ENCODE measurements around the gene WASF2. TPM values are rescaled to one million over a fixed set of nuclear protein-coding genes. Genes with fewer than 3 reads are reported as not detected.

WASF2 gene
- total RNA-seq, 1 donor from 2014 or later = 51.2 TPM

DNA sequence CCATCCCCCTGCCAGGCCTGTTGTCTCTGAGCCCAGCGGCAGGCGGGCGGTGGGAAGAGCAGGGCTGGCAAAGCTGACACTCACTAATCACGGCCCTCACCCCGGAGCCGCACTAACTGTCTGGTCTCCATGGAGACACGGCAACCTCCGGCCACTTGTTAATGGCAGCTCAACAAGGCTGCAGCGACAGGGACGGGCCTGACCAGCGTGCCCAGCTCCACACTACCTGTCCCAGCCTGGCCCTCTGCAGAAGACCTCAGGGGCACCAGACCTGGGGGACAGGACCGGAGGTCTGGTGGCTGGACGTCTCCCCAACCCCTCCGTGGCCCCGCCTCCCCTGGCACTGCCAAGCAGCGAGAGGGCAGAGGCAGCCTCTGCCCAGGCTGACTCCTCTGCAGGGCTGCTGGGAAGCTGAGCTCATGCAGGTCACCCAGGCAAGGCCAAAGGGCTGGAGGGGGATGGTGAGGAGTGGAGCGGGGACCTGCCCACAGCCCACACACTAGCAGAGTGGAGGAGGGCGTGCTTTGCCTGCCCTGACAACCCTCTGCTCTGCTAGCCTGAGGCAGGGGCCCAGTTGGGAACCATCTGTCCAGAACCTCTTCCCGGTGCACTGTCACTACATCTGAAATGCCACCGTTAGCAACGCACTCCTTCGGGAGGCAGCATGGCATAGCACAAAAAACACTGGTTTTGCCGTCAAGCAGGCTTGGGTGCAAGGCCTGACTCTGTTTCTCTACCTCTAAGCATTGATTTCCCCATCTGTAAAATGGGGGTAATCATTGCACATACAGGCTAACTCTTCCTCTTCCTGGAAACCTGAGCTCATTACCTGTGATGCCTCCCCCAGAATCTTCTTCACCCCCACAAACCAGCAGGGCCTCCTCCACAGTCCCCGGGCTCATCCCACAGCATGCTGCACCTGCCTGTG lies 29.6 kb upstream of the WASF2 start:
- Histone ChIP-seq H3K4me1 (peaks cover 94% of the 10 kb centered on the region), H3K27me3 (ENCODE audit: low read depth) (no peaks in the 10 kb centered on the region), H3K4me3 (peak overlapping the region; percentile 37), H3K27ac (replicated peaks) (peak overlapping the region; percentile 94), H3K36me3 (no peaks in the 10 kb centered on the region), H3K9me3 (replicated peaks) (no peaks in the 10 kb centered on the region)
- intact Hi-C loops (cut with micrococcal nuclease) = no loop called here
- DNase-seq = peak; percentile 51
- TF ChIP-seq, protein P1, sequence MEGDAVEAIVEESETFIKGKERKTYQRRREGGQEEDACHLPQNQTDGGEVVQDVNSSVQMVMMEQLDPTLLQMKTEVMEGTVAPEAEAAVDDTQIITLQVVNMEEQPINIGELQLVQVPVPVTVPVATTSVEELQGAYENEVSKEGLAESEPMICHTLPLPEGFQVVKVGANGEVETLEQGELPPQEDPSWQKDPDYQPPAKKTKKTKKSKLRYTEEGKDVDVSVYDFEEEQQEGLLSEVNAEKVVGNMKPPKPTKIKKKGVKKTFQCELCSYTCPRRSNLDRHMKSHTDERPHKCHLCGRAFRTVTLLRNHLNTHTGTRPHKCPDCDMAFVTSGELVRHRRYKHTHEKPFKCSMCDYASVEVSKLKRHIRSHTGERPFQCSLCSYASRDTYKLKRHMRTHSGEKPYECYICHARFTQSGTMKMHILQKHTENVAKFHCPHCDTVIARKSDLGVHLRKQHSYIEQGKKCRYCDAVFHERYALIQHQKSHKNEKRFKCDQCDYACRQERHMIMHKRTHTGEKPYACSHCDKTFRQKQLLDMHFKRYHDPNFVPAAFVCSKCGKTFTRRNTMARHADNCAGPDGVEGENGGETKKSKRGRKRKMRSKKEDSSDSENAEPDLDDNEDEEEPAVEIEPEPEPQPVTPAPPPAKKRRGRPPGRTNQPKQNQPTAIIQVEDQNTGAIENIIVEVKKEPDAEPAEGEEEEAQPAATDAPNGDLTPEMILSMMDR (IDR thresholded peaks at IDR 0.05; ENCODE audit: borderline replicate concordance) = no peak

DNA sequence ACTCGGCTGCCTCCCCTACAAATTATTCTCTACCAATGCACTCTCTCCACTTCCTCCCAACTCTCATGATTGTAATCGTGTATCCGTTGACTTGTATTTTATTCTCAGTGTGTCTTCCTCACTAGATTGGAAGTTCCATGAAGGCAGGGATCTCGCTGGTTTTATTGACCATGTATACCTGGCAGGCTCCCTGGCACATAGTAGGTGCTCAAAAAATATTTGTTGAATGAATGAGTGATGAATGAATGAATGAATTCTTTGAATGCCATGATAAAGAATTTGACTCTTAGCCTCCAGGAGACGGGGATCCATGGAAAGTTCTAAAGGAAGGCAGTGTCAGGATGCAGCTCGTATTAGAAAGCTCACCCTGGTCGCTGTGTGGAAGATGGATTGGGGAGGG lies 28.8 kb upstream of the WASF2 start:
- DNase-seq = no peak
- intact Hi-C loops (cut with micrococcal nuclease) = no loop called here
- Histone ChIP-seq H3K9me3 (replicated peaks) (no peaks in the 10 kb centered on the region), H3K36me3 (no peaks in the 10 kb centered on the region), H3K27ac (replicated peaks) (peak overlapping the region; percentile 94), H3K27me3 (ENCODE audit: low read depth) (no peaks in the 10 kb centered on the region), H3K4me3 (no peak overlapping the region), H3K4me1 (peaks cover 94% of the 10 kb centered on the region)
- TF ChIP-seq, protein P1 (IDR thresholded peaks at IDR 0.05; ENCODE audit: borderline replicate concordance) = no peak

DNA sequence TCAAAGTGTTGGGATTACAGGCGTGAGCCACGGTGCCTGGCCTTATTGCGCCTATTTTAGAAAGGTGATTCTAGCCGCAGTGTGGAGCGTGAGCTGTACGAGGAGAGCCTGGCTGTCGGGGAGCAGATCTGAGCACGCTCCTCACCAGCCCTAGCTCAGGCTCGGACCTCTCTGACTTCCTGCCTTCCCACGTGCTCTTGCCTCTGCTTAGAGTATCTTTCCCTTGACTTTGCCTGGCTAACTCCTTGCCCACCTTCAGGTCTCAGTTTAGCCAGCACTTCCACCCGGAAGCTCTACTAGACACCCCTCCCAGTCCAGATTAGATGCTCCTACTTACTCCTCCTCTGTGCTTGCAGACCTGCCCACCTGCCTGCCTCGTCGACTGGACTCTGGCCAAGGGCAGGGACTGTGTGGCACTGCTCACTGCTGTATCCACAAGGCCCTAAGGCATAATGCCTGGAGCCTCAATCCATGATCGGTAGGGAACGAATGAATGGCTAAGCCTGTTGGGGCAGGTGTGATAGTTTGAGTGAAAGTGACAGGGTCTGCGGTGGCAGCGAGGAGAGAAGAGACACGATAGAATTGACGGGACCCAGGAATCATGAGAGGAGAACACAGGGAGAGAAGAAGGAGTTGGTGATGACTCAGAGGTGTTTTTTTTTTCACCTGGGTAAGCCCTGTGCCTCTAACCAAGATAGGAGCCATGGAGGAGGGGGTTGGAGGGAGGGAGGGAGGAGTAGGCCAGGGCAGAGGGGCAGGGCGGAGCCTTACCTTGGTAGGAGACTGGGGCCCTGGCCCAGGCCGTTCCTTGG lies 28.1 kb upstream of the WASF2 start:
- no peaks in the 10 kb centered on the region for H3K27me3 ChIP-seq (ENCODE audit: low read depth)
- H3K9me3 ChIP-seq (replicated peaks) = no peaks in the 10 kb centered on the region
- no peak for DNase-seq
- H3K4me1 ChIP-seq = peaks cover 94% of the 10 kb centered on the region
- intact Hi-C loops (cut with micrococcal nuclease) = no loop called here
- TF ChIP-seq, protein P1 (IDR thresholded peaks at IDR 0.05; ENCODE audit: borderline replicate concordance) = no peak
- peak overlapping the region; percentile 72 for H3K27ac ChIP-seq (replicated peaks)
- H3K4me3 ChIP-seq = no peak overlapping the region
- no peaks in the 10 kb centered on the region for H3K36me3 ChIP-seq

DNA sequence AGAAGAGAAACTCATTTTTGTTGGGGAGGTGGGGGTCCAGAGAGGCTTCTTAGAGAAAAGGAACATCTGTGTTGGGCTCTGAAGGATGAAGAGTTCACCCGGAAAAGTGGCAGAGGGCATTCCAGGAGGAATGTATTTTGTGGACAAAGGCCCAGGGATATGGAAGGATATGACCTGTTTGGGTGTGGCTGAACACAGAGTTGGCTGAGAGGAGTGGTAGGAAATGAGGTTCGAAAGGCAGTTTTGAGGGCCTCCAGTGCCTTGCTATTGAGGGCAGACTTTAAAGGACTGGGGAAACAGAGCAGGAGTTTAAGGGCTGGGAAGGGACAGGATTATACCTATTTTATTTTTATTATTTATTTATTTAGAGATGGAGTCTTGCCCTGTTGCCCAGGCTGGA lies 27.3 kb upstream of the WASF2 start:
- DNase-seq = no peak
- TF ChIP-seq, protein P1 (IDR thresholded peaks at IDR 0.05; ENCODE audit: borderline replicate concordance) = no peak
- Histone ChIP-seq H3K27me3 (ENCODE audit: low read depth) (no peaks in the 10 kb centered on the region), H3K9me3 (replicated peaks) (no peaks in the 10 kb centered on the region), H3K36me3 (no peaks in the 10 kb centered on the region), H3K27ac (replicated peaks) (peak overlapping the region; percentile 72), H3K4me1 (peaks cover 86% of the 10 kb centered on the region), H3K4me3 (no peak overlapping the region)
- intact Hi-C loops (cut with micrococcal nuclease) = no loop called here

DNA sequence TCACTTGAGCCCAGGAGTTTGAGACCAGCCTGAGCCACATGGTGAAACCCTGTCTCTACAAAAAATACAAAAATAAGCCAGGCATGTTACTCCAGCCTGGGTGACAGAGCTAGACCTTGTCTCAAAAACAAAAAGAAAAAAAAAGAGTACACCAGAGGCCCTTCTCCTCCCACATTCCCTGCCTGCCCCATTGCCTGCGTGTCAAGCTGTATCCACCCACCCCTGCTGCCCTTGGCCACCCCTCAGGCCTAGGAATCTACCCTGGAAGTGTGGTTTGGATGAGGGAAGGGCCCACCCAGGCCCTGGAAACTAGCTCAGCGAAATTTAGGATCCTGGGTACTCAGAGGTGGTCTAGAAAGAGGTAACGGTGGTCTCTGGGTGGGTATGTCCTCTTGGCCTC lies 25.7 kb upstream of the WASF2 start:
- TF ChIP-seq, protein P1 (IDR thresholded peaks at IDR 0.05; ENCODE audit: borderline replicate concordance) = no peak
- Histone ChIP-seq H3K4me1 (peaks cover 69% of the 10 kb centered on the region), H3K4me3 (no peak overlapping the region), H3K27me3 (ENCODE audit: low read depth) (no peaks in the 10 kb centered on the region), H3K36me3 (no peaks in the 10 kb centered on the region), H3K27ac (replicated peaks) (peak overlapping the region; percentile 20), H3K9me3 (replicated peaks) (no peaks in the 10 kb centered on the region)
- intact Hi-C loops (cut with micrococcal nuclease) = no loop called here
- DNase-seq = no peak
